ENCODE results near the gene MYO9A.
"Not testable (repeated sequence)": the region's sequence is repeated elsewhere in the genome, so short reads cannot be mapped to it uniquely, and the experiment has no call there.

MYO9A gene

GRCh38 chr15:72092691-72093090 is 25.3 kb downstream of the MYO9A start:
- no peak for DNase-seq (ENCODE audit: low read depth)

- no peak for DNase-seq (ENCODE audit: low read depth)
These were observed 25.9 kb downstream of the MYO9A start for GRCh38 chr15:72092006-72092405.

GRCh38 chr15:72086920-72087648 is 30.9 kb downstream of the MYO9A start:
- DNase-seq (ENCODE audit: low read depth), result no peak

GRCh38 chr15:72086010-72086697 is 31.8 kb downstream of the MYO9A start:
- no peak for DNase-seq (ENCODE audit: low read depth)

- DNase-seq (ENCODE audit: low read depth), result no peak
These were observed 35.8 kb downstream of the MYO9A start for GRCh38 chr15:72082176-72082575.

GRCh38 chr15:72078887-72079286 is 39.1 kb downstream of the MYO9A start:
- DNase-seq (ENCODE audit: low read depth), result no peak

GRCh38 chr15:72077950-72078349 is 40.0 kb downstream of the MYO9A start:
- DNase-seq (ENCODE audit: low read depth), result no peak

- no peak for DNase-seq (ENCODE audit: low read depth)
These were observed 43.5 kb downstream of the MYO9A start for GRCh38 chr15:72074335-72075060.

- not testable (repeated sequence) for DNase-seq (ENCODE audit: low read depth)
These were observed 46.5 kb downstream of the MYO9A start for GRCh38 chr15:72071448-72071825.

- DNase-seq (ENCODE audit: low read depth), result no peak
These were observed 47.0 kb downstream of the MYO9A start for GRCh38 chr15:72070817-72071447.

- no peak for DNase-seq (ENCODE audit: low read depth)
These were observed 49.1 kb downstream of the MYO9A start for GRCh38 chr15:72068856-72069255.

- no peak for DNase-seq (ENCODE audit: low read depth)
These were observed 52.1 kb downstream of the MYO9A start for GRCh38 chr15:72065801-72066200.

GRCh38 chr15:72063186-72063585 is 54.8 kb downstream of the MYO9A start:
- no peak for DNase-seq (ENCODE audit: low read depth)

- DNase-seq (ENCODE audit: low read depth), result no peak
These were observed 55.6 kb downstream of the MYO9A start for GRCh38 chr15:72062319-72062718.

- DNase-seq (ENCODE audit: low read depth), result no peak
These were observed 57.2 kb downstream of the MYO9A start for GRCh38 chr15:72060687-72061250.

GRCh38 chr15:72058585-72058984 is 59.4 kb downstream of the MYO9A start:
- no peak for DNase-seq (ENCODE audit: low read depth)

- no peak for DNase-seq (ENCODE audit: low read depth)
These were observed 60.3 kb downstream of the MYO9A start for GRCh38 chr15:72057548-72058091.

GRCh38 chr15:72056217-72056616 is 61.7 kb downstream of the MYO9A start:
- not testable (repeated sequence) for DNase-seq (ENCODE audit: low read depth)

- not testable (repeated sequence) for DNase-seq (ENCODE audit: low read depth)
These were observed 64.7 kb downstream of the MYO9A start for GRCh38 chr15:72053297-72053696.

- DNase-seq (ENCODE audit: low read depth), result no peak
These were observed 67.2 kb downstream of the MYO9A start for GRCh38 chr15:72050700-72051099.

- no peak for DNase-seq (ENCODE audit: low read depth)
These were observed 70.9 kb downstream of the MYO9A start for GRCh38 chr15:72047020-72047419.

GRCh38 chr15:72044956-72045355 is 73.0 kb downstream of the MYO9A start:
- DNase-seq (ENCODE audit: low read depth), result no peak
